Breast epithelium (tissue), 3 donors: ENCODE data around the gene HMCN1.

Source experiments
- CTCF ChIP-seq, 3 donors: fragments of 450-650 bp; IDR thresholded peaks; one replicate each; pipeline ENCODE4 v1.5.1; 2016 to 2017; ENCODE audit warnings: antibody characterized with exemption in 3 of 3, mild to moderate bottlenecking in 3 of 3, moderate library complexity in 3 of 3
- POLR2A ChIP-seq: fragments of 450-650 bp; IDR thresholded peaks from one replicate; pipeline ENCODE4 v1.6.1; 2016; ENCODE audit warnings: antibody characterized with exemption, mild to moderate bottlenecking, moderate library complexity
- POLR2AphosphoS5 ChIP-seq, 3 donors: sonication (generic); formaldehyde crosslinking; IDR thresholded peaks; one replicate each; pipeline ENCODE4 v1.6.1; 2017; ENCODE audit warnings: antibody characterized with exemption in 3 of 3

GRCh38 chr1:185767508-185768120 lies 33.4 kb downstream of the HMCN1 start:
- TF ChIP-seq CTCF (IDR thresholded peaks at IDR 0.05) (no peak), POLR2A (no peak), POLR2AphosphoS5 (IDR thresholded peaks at IDR 0.05) (no peak)
